Islet of Langerhans (tissue), 1 donor: ENCODE measurements around the gene SPG11.
"Not testable (repeated sequence)": the region's sequence is repeated elsewhere in the genome, so short reads cannot be mapped to it uniquely, and the experiment has no call there.

Experiments
- FAIRE-seq: peaks from one replicate; lab custom pipeline; 2011; peaks lifted over from hg19 to GRCh38; lab: Jason Lieb, UNC

Gene SPG11

GRCh38 chr15:44606740-44607139 lies 56.7 kb downstream of the SPG11 start:
- FAIRE-seq = no peak

- FAIRE-seq = no peak
Observed at GRCh38 chr15:44603126-44603525, 60.3 kb downstream of the SPG11 start.

DNA sequence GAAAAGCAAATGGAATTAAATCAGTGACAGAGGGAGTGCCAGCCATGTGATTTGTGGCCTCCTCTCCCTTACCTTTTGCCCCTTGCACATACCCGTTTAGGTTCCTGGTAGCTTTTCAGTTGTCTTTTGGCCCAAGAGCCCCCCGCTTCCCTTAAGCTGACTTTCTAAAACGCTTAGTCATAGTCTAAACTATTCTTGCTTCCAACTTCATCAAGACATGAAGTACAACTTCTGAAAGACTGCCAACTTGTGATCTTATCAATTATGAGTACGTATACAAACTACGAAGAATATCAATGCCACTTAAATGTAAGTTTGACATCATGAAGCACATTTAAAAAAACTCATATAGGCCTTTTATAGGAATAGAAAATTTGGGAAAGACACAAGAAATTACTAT lies 64.6 kb downstream of the SPG11 start:
- FAIRE-seq = no peak

DNA sequence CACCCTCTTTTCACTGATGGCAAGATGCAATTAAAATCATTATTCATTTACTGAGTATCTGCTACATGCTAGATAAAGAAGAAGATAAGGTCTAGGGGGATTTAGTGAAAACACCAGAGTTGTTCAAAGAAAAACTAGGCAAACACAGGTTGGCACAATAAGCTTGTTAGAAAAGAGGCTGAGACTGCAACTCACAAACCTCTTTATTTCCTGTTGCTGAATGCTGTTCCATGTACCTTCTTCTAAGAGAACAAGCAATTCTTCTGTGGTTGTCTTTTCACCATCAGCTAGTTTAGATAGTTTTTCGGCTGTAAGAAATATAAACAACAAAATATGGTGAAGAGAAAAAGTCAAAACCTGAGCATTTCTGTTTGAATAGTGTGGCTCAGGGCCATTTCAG lies 65.4 kb downstream of the SPG11 start:
- no peak for FAIRE-seq

DNA sequence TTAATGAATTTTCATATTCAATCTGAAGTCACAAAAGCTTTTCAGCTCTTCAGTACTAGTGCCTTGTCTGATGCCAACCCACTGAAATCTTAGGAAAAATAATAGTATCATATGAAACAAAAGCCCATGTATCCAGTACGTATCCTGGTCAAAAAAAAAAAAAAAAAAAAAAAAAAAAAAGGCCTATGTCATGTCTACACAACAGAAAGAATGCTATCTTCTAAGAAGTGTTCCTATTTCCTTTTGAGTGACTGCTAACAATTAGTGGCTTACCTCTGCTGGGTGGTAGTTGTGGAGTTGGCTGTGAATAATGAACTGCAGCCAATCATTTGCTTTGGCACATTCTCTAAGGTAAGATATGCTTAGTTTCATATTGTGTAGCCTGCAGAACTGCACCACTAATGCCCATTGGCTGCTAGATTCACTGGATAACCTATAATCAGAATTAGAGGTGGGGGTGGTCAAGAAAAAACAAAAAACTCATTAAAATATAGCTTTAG lies 66.9 kb downstream of the SPG11 start:
- FAIRE-seq = no peak

DNA sequence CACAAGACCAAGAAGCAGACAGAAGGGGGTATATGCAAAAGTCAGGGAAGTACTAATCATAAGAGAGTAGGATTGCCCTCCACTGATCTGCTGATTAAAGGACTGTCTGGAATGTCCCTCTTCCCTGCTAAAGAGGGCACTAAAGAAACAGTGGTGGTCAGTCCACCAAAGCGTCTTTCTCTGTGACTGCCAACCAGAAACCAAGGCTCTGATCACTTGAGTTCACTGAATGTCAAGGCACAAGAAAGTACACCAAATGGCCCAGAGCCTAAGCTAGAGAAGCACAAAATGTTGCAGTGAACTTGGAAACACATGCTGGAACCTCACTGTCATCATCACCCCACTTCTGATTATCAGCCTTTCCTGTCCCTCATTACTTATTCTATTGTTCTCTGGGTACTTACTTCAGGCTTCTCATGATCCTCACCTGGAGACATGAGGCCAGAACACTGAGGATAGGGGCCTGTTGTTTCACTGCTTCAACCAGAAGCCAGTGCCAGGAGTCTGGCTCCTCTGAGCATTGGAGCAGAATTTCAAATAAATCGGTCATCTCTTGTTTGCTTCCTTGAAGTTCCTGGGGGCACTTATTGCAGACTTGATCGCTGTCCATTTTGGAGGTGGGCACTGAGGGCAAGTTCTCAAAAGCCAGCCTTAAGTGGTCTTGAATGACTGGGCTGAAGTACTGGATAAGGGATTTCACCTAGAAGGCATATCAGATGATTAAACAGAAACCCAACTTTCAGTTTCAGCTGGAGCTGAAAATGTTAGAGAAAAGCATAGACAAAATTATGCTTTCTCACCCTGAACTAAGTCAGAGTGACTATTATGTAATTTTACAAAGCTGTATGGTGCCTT lies 67.6 kb downstream of the SPG11 start:
- no peak for FAIRE-seq

GRCh38 chr15:44595246-44595645 lies 68.2 kb downstream of the SPG11 start:
- FAIRE-seq = no peak

DNA sequence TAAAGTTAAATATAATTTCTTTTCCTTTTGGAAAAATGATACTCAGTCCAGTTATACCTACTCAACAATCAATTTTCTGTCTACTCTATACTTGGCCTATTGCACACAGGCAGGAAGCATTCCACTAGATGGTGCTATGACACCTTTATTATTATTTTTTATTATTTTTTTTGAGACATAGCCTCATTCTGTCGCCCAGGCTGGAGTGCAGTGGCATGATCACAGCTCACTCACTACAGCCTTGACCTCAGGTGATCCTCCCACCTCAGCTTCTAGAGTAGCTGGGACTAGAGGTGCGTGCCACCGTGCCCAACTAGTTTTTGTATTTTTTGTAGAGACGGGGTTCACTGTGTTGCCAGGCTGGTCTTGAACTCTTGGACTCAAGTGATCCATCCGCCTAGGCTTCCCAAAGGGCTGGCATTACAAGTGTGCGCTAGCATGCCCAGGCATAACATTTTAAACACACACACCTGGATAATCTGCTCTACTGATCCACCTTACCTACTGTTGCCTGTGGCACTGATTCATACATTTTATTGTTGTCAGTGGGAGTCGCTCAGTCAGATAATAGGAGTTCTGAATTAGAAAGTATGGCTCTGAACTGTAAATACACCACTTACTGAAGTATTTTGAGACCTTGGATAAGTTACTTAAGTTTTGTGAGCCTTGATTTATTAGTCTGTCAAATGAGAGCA lies 70.3 kb downstream of the SPG11 start:
- FAIRE-seq = no peak

DNA sequence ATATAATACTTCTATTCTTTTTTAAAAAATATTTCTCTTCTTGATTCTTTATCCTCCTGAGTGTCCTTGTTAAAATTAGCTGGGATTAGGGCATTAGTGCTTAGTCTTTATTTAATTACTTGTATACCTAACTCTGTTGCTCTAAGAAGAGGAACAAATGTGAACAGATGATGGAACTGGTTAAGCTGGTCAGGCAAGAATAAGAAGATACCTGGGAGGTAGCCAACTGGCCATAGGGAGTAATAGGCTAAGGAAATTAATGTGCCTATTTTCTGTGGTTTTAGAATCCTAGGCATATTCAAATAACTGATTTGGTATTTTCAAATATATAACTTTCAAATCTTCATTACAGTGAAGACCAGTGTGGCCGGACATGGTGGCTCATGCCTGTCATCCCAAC lies 72.1 kb downstream of the SPG11 start:
- no peak for FAIRE-seq

GRCh38 chr15:44588541-44588940 lies 74.9 kb downstream of the SPG11 start:
- no peak for FAIRE-seq

GRCh38 chr15:44585633-44586032 lies 77.8 kb downstream of the SPG11 start:
- FAIRE-seq = no peak

GRCh38 chr15:44584162-44584749 lies 79.2 kb downstream of the SPG11 start:
- FAIRE-seq = no peak

- FAIRE-seq = no peak
Observed at GRCh38 chr15:44580105-44580504, 83.4 kb downstream of the SPG11 start.

DNA sequence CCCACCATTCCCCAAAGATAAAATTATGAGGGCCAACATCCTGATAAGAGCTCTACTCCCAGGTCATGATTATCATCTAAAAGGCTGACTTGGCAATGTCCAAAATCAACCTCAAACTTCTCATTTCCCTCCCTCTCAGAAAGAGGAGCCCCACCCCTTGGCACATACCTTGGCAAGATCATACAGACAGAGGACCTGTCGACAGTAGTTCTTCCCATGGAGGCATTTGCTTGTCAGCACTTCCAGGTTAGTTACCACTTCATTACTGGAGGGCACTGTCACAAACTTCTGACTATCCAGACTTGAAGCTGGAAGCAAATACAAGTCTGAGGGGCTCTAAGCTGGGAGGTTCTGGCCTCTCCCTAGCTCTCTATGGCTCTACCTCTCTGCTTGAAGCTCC lies 88.7 kb downstream of the SPG11 start:
- FAIRE-seq = no peak

DNA sequence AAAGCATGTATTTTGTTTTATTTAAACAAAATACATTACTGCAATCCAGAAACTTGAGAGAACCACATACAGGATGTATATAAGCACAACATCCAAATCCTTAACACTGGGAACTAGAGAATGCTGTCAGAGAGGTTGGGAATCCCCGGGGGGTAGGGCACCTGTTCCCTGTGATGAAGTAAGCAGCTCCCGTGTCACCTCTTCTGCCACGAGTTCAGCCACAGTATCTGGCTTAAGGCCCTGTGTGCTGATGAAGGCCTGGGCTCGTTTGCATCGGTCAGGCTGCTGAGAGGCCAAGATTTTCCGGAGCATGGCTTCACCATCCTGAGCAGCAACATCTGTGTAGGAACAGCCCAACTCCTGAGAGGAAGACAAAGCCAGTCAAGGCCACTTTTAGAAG lies 90.1 kb downstream of the SPG11 start:
- FAIRE-seq = no peak

DNA sequence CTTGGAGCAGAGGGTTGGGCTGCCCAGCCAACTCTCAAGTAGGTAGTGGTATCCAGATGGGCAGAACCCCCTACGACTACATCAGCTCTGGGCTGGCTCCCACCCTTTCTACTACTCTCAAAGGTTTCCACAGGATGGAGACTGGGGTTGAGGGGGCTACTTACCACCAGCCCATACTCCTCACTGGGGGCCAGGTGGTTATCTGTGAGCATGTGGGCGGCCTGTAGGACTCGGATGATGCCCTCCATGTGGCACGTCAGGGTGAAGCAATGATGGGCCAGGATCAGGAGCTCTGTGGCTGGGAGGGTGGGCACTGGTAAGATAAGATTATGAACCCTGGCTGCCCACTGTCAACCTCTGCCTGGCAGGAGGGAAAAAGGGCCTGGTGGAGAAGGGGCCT lies 93.1 kb downstream of the SPG11 start:
- no peak for FAIRE-seq

DNA sequence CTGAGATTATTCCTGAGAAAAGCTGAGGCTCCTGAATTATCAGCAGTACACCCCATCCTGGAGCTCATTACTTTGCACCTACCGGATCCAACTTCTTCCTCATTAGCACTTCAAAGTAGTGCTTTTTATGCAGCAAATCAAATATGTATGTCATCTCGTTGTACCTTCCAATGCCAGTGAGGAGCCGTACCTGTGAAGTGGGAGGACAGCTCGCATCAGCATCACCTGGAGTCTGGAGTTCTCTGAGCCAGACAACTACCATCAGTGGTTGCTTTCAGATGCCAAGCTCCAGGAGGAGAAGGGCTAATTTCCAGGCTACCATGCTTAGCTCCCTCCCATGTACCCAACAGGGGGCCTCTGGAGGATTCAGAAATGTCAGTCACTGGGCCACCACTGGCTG lies 94.1 kb downstream of the SPG11 start:
- FAIRE-seq = no peak

DNA sequence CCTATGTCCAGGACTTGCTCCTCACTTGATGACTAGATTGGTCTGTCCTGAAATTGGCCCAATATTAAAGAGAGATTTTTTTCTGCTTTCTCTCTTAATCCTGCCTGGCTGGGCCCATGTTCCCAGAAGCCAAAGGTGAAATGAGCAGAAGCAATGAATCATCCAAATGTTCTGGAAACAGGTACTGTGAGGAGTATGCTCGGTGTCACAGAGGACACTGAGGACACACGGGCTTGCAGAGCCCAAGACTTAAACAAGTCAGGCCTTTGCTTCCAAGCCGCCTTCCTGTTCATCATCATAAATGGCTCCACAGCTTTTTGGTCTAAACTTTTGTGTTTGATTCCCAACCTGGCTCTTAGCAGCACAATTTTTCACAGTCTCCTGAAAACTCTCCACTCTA lies 95.1 kb downstream of the SPG11 start:
- FAIRE-seq = no peak

DNA sequence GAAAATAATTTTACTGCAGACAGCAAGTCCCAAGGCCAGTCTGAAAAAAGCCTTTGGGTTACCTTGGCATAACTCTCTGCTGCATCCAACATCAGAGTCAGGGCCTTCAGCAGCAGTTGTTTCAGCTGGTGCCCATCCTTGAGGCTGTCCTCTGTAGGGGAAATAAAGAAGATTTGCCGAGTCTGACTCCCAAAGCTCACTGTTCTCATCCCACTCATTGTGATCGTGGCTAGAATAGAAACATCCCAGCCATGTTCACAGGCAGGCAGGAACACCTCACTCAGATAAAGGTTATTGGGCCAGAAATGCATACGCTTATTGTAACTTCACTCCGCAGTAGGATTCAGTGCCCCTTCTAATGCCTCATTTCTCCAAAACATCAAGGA lies 97.3 kb downstream of the SPG11 start:
- no peak for FAIRE-seq

GRCh38 chr15:44565387-44566154 lies 97.9 kb downstream of the SPG11 start:
- FAIRE-seq = no peak

DNA sequence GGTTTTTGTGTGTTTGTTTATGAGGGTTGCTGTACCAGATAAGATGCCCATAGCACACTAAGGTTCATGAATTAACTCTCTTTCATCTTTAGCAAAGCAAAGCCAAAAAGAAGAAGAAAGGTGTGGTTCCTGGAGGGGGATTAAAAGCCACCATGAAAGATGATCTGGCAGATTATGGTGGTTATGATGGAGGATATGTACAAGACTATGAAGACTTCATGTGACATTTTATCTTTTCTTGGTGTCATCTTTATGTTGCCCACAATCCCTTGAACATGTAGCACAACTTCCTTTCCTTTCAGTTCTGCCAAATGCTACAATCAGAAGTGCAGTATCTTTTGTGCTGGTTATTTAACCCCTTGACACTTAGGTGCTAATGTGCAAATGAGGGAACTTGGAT lies 102.5 kb downstream of the SPG11 start:
- not testable (repeated sequence) for FAIRE-seq

DNA sequence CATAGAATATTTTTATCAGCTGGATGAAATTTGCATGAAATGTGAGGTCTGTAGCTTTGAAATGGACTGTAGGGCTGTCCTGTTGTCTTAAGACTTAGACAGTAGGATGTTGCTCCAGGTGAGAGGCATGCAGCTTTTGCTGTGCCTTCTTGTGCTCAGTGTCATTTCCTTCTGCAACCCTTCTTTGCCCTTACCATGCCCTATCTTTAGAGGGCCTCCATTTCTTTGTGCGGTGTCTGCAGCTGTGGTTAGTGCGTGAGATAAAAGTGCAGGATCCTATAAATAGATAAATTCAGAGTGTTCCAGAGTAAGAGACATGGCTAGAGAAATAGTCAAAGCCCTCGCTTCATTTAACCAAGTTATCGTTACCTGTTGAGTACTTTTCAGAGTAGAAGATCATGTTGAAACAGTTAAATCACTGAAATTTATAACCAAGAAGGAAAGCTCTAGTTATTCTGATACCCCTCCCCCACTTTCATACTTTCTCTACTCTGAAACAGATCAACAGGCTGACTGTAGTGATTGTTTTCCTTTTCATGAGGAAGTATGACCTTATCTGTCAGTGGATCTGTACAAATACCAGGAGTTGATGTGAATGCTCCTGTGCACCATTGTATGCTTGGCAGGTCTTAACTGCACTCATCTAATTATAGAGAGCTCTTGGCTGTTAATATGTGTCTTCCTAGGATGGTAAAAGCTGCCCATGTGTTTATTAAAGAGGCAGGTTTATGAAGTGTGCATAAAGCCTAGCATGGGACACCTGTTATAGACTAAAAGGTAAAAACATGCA lies 108.3 kb downstream of the SPG11 start:
- no peak for FAIRE-seq
